GM12801 (cell line): ENCODE measurements around the gene PTF1A.

Experiments used
- CTCF ChIP-seq: IDR thresholded peaks from one replicate; pipeline ENCODE4 v1.5.1; 2011; ENCODE audit warnings: control low read depth; ENCODE audit not compliant: insufficient read length; ENCODE audit errors: extremely low read depth

The PTF1A gene

GRCh38 chr10:23155169-23155568, 36.9 kb upstream of the PTF1A start:
- TF ChIP-seq CTCF = no peak

- no peak for TF ChIP-seq CTCF
Measured at GRCh38 chr10:23156447-23157150, 35.5 kb upstream of the PTF1A start.

GRCh38 chr10:23157239-23157681, 34.9 kb upstream of the PTF1A start:
- no peak for TF ChIP-seq CTCF

- no peak for TF ChIP-seq CTCF
Measured at GRCh38 chr10:23157691-23158369, 34.3 kb upstream of the PTF1A start.

- TF ChIP-seq CTCF = no peak
Measured at GRCh38 chr10:23158370-23158769, 33.7 kb upstream of the PTF1A start.

GRCh38 chr10:23171232-23171876, 20.8 kb upstream of the PTF1A start:
- no peak for TF ChIP-seq CTCF

- TF ChIP-seq CTCF = no peak
Measured at GRCh38 chr10:23172429-23173213, 19.5 kb upstream of the PTF1A start.
